Endothelial cell of umbilical vein (primary cell): Measurements from ENCODE around the gene SLC35F3. TPM values are rescaled to one million over a fixed set of nuclear protein-coding genes. Genes with fewer than 3 reads are reported as not detected.

Experiments
- BruUV-seq: library from RNA; stranded (reverse); fragments of 400-500 nt; replicated peaks from 2 replicates; lab custom pipeline; 2021; lab: Mats Ljungman, UMichigan
- CTCF ChIA-PET: fragments of 300-600, 350-600 bp; sonication (Branson Sonifier 250); formaldehyde crosslinking; loops from one replicate; lab custom pipeline; 2021; ENCODE audit warnings: antibody characterized with exemption, inconsistent platforms; lab: Charles Lee
- POLR2A ChIA-PET: fragments of 300-600, 350-600 bp; sonication (Branson Sonifier 250); formaldehyde crosslinking; loops from one replicate; lab custom pipeline; 2021; ENCODE audit warnings: antibody characterized with exemption, inconsistent platforms; lab: Charles Lee
- DNase-seq: peaks from one replicate; pipeline ENCODE4 v3.0.0-alpha.2; 2011; ENCODE audit warnings: low read depth, low spot score
- FAIRE-seq: peaks from 2 replicates; lab custom pipeline; 2011; peaks lifted over from hg19 to GRCh38; lab: Jason Lieb, UNC
- H2AFZ ChIP-seq: 2 replicates; pipeline ENCODE4 v1.6.0; 2012; ENCODE audit warnings: low read depth, low read length, control low read depth, inconsistent platforms
- H3K27ac ChIP-seq: 2 replicates; pipeline ENCODE4 v1.5.1; 2011; ENCODE audit warnings: low read depth, mild to moderate bottlenecking, control low read depth, low read length, moderate library complexity; ENCODE audit not compliant: insufficient read depth
- H3K27me3 ChIP-seq, 2 experiments: 2 replicates each; pipeline versions ENCODE4 v1.6.0 to v1.6.1; 2011; ENCODE audit warnings: low read length in 2 of 2, mixed read lengths in 1 of 2; ENCODE audit not compliant: control insufficient read depth in 2 of 2, insufficient read depth in 2 of 2
- H3K36me3 ChIP-seq, 2 experiments: 2 replicates in 1 of 2; 3 replicates in 1 of 2; pipeline ENCODE4 v1.5.1; 2011; ENCODE audit warnings: low read length in 2 of 2, mild to moderate bottlenecking in 1 of 2, moderate library complexity in 1 of 2; ENCODE audit not compliant: control insufficient read depth in 2 of 2, insufficient read depth in 2 of 2; ENCODE audit errors: extremely low read depth in 1 of 2
- H3K4me1 ChIP-seq: 3 replicates; pipeline ENCODE4 v1.5.1; 2011; ENCODE audit warnings: mild to moderate bottlenecking, low read length; ENCODE audit not compliant: control insufficient read depth, insufficient read depth; ENCODE audit errors: extremely low read depth
- H3K4me2 ChIP-seq: 2 replicates; pipeline ENCODE4 v1.6.1; 2011; ENCODE audit warnings: low read length, control low read depth, mixed read lengths; ENCODE audit not compliant: insufficient read depth
- H3K4me3 ChIP-seq, 3 experiments: fragments of 200-600 bp in 1 of 3; sonication (generic), shearing (Covaris generic) in 1 of 3; replicated peaks in 1 of 3; 2 replicates each; pipeline ENCODE4 v1.5.1; 2011 to 2016; ENCODE audit warnings: control low read depth in 3 of 3, low read length in 3 of 3, mild to moderate bottlenecking in 2 of 3, inconsistent platforms in 1 of 3, low read depth in 1 of 3, moderate library complexity in 1 of 3; ENCODE audit not compliant: insufficient read depth in 1 of 3
- H3K79me2 ChIP-seq: 2 replicates; pipeline ENCODE4 v1.6.0; 2012; ENCODE audit warnings: low read length, inconsistent platforms; ENCODE audit not compliant: control insufficient read depth, insufficient read depth
- H3K9ac ChIP-seq: replicated peaks from 2 replicates; pipeline ENCODE3; 2011; ENCODE audit warnings: low read length, control low read depth; ENCODE audit not compliant: insufficient read depth; ENCODE audit errors: extremely low read depth
- H3K9me1 ChIP-seq: replicated peaks from 3 replicates; pipeline ENCODE4 v1.6.0; 2011; ENCODE audit warnings: mild to moderate bottlenecking, low read length; ENCODE audit not compliant: control insufficient read depth, insufficient read depth; ENCODE audit errors: extremely low read depth
- H3K9me3 ChIP-seq: replicated peaks from 2 replicates; pipeline ENCODE4 v1.5.1; 2012; ENCODE audit warnings: low read length, inconsistent platforms; ENCODE audit not compliant: control insufficient read depth, insufficient read depth
- H4K20me1 ChIP-seq: replicated peaks from 2 replicates; pipeline ENCODE3; 2011; ENCODE audit warnings: mild to moderate bottlenecking, low read length; ENCODE audit not compliant: control insufficient read depth, insufficient read depth; ENCODE audit errors: extremely low read depth
- CTCF ChIP-seq, 2 donors: IDR thresholded peaks; 1 replicate in 1 of 2; 2 replicates in 1 of 2; pipeline ENCODE4 v1.5.1; 2011; ENCODE audit warnings: low read length in 2 of 2, mild to moderate bottlenecking in 2 of 2, moderate library complexity in 2 of 2, control low read depth in 1 of 2, inconsistent platforms in 1 of 2, low read depth in 1 of 2; ENCODE audit not compliant: insufficient read depth in 1 of 2; ENCODE audit errors: extremely low read depth in 1 of 2
- EZH2 ChIP-seq: IDR thresholded peaks from 2 replicates; pipeline ENCODE4 v1.6.1; 2012; ENCODE audit warnings: borderline replicate concordance, low read depth, mild to moderate bottlenecking, moderate library complexity, low read length, inconsistent platforms; ENCODE audit not compliant: severe bottlenecking
- FOS ChIP-seq: IDR thresholded peaks from 2 replicates; pipeline ENCODE4 v1.6.1; 2011; ENCODE audit warnings: mild to moderate bottlenecking, low read length, moderate library complexity, borderline replicate concordance; ENCODE audit not compliant: insufficient read depth
- GATA2 ChIP-seq: IDR thresholded peaks from 2 replicates; pipeline ENCODE4 v1.7.0; 2011; ENCODE audit warnings: low read depth, mild to moderate bottlenecking, moderate library complexity, mixed read lengths, low read length; ENCODE audit not compliant: insufficient read length, insufficient read depth
- JUN ChIP-seq: IDR thresholded peaks from 2 replicates; pipeline ENCODE4 v1.6.1; 2011; ENCODE audit warnings: borderline replicate concordance, low read depth; ENCODE audit not compliant: insufficient read length, insufficient read depth
- MYC ChIP-seq: IDR thresholded peaks from one replicate; pipeline ENCODE4 v1.6.1; 2011; ENCODE audit warnings: mild to moderate bottlenecking, low read depth, low read length
- POLR2A ChIP-seq: IDR thresholded peaks from 2 replicates; pipeline ENCODE4 v1.6.1; 2012; ENCODE audit warnings: low read depth, mild to moderate bottlenecking, control low read depth, low read length
- POLR2AphosphoS5 ChIP-seq: IDR thresholded peaks from 2 replicates; pipeline ENCODE4 v1.6.1; 2012; ENCODE audit warnings: low read depth, mild to moderate bottlenecking, control low read depth, low read length, moderate library complexity; ENCODE audit not compliant: insufficient read depth
- dilution Hi-C: fragments of 300-500 bp; cut with MboI; formaldehyde crosslinking; loops from one replicate; pipeline ENCODE4 v1.15.0; 2019; ENCODE audit warnings: low sequenced_read_pairs; ENCODE audit not compliant: extremely low pct_ligation_motif_present
- intact Hi-C: fragments of 100-400 bp; cut with micrococcal nuclease; formaldehyde crosslinking; loops from one replicate; pipeline ENCODE4 v1.10.0; 2022
- polyA plus RNA-seq, 4 experiments: library from polyadenylated mRNA; depleted of rRNA in 3 of 4; stranded (reverse) in 3 of 4; unstranded in 1 of 4; fragments of >200 nt; gene quantifications; 2 replicates each; pipeline versions ENCODE4 v1.2.1 to v1.2.3, GENCODE V29; 2011 to 2012; ENCODE audit warnings: missing spikeins in 1 of 4
- total RNA-seq: library from RNA; stranded (reverse); gene quantifications from 2 replicates; pipeline ENCODE4 v1.2.3, GENCODE V29; 2021

Gene SLC35F3
- total and polyA plus RNA-seq, 2 donors (not counting 3 experiments of a cell fraction or from before 2014, with no cell fraction given) = not detected

- DNase-seq = no peak
- H3K9me1 ChIP-seq = no peaks in the 10 kb centered on the region
- TF ChIP-seq EZH2 (no peak), MYC (no peak), POLR2AphosphoS5 (no peak)
- no peak overlapping the region for H3K9ac ChIP-seq
- POLR2A ChIA-PET = no interaction called here
- no TSS peak for BruUV-seq
- no peaks in the 10 kb centered on the region for H3K4me1 ChIP-seq
- H3K36me3 ChIP-seq = no peaks in the 10 kb centered on the region
- H3K4me3 ChIP-seq = no peak overlapping the region
- no peaks in the 10 kb centered on the region for H4K20me1 ChIP-seq
- peaks cover 7% of the 10 kb centered on the region for H3K9me3 ChIP-seq
- H2AFZ ChIP-seq = no peak overlapping the region
- CTCF ChIA-PET = no interaction called here
- FAIRE-seq = no peak
- H3K27me3 ChIP-seq = no peaks in the 10 kb centered on the region
- H3K4me2 ChIP-seq = no peak overlapping the region
- intact Hi-C loops = no loop called here
- no peak overlapping the region for H3K27ac ChIP-seq
- no peaks in the 10 kb centered on the region for H3K79me2 ChIP-seq
- dilution Hi-C loops = no loop called here
These were observed 55.5 kb downstream of the SLC35F3 start for GRCh38 chr1:233959971-233960370.

- Histone ChIP-seq H4K20me1 (no peaks in the 10 kb centered on the region), H3K4me1 (no peaks in the 10 kb centered on the region), H3K4me3 (no peak overlapping the region), H3K27me3 (no peaks in the 10 kb centered on the region), H3K27ac (no peak overlapping the region), H3K36me3 (no peaks in the 10 kb centered on the region), H3K9ac (no peak overlapping the region), H3K9me1 (no peaks in the 10 kb centered on the region), H2AFZ (no peak overlapping the region), H3K9me3 (peaks cover 8% of the 10 kb centered on the region), H3K79me2 (no peaks in the 10 kb centered on the region), H3K4me2 (no peak overlapping the region)
- ChIA-PET POLR2A (no interaction called here), CTCF (no interaction called here)
- no TSS peak for BruUV-seq
- intact Hi-C loops (no loop called here), dilution Hi-C loops (no loop called here)
- TF ChIP-seq CTCF (IDR thresholded peaks at IDR 0.05; ENCODE audit: extremely low read depth in 1 of 2, insufficient read depth in 1 of 2, low read depth in 1 of 2, low read length in 2 of 2) (no peak), POLR2AphosphoS5 (no peak), EZH2 (no peak), GATA2 (no peak), JUN (no peak), POLR2A (no peak), FOS (no peak)
- no peak for FAIRE-seq
- DNase-seq = no peak
These were observed 55.9 kb downstream of the SLC35F3 start for GRCh38 chr1:233960386-233960785.
